Ishikawa (cell line): Measurements from ENCODE around the gene TGIF2.

Source experiments
- CEBPB ChIP-seq: IDR thresholded peaks from 2 replicates; pipeline ENCODE4 v1.6.1; 2012
- CREB1 ChIP-seq: IDR thresholded peaks from 2 replicates; pipeline ENCODE4 v1.6.1; 2012; ENCODE audit warnings: low read depth
- EGR1 ChIP-seq: IDR thresholded peaks from 2 replicates; pipeline ENCODE4 v1.6.1; 2012
- EP300 ChIP-seq: IDR thresholded peaks from 2 replicates; pipeline ENCODE4 v1.6.1; 2012; ENCODE audit warnings: borderline replicate concordance
- FOXM1 ChIP-seq: IDR thresholded peaks from 2 replicates; pipeline ENCODE4 v1.6.1; 2012; ENCODE audit warnings: low read depth, borderline replicate concordance
- NFIC ChIP-seq: IDR thresholded peaks from 2 replicates; pipeline ENCODE4 v1.6.1; 2012
- RAD21 ChIP-seq: IDR thresholded peaks from 2 replicates; pipeline ENCODE4 v1.6.1; 2012; ENCODE audit warnings: low read depth
- TAF1 ChIP-seq: IDR thresholded peaks from 2 replicates; pipeline ENCODE4 v1.6.1; 2012; ENCODE audit warnings: low read depth, mild to moderate bottlenecking
- TCF12 ChIP-seq: IDR thresholded peaks from 2 replicates; pipeline ENCODE4 v1.6.1; 2012; ENCODE audit warnings: low read depth
- TEAD4 ChIP-seq: IDR thresholded peaks from 2 replicates; pipeline ENCODE4 v1.6.1; 2012
- YY1 ChIP-seq: IDR thresholded peaks from 2 replicates; pipeline ENCODE4 v1.6.1; 2012; ENCODE audit warnings: low read depth
- ZBTB7A ChIP-seq: IDR thresholded peaks from 2 replicates; pipeline ENCODE4 v1.6.1; 2012; ENCODE audit warnings: low read depth
- TF ChIP-seq, protein P1 (sequence below): IDR thresholded peaks from 2 replicates; pipeline ENCODE4 v1.6.1; 2012
- TF ChIP-seq, protein P2 (sequence below): IDR thresholded peaks from 2 replicates; pipeline ENCODE4 v1.6.1; 2012; ENCODE audit warnings: low read depth, mild to moderate bottlenecking

DNA sequence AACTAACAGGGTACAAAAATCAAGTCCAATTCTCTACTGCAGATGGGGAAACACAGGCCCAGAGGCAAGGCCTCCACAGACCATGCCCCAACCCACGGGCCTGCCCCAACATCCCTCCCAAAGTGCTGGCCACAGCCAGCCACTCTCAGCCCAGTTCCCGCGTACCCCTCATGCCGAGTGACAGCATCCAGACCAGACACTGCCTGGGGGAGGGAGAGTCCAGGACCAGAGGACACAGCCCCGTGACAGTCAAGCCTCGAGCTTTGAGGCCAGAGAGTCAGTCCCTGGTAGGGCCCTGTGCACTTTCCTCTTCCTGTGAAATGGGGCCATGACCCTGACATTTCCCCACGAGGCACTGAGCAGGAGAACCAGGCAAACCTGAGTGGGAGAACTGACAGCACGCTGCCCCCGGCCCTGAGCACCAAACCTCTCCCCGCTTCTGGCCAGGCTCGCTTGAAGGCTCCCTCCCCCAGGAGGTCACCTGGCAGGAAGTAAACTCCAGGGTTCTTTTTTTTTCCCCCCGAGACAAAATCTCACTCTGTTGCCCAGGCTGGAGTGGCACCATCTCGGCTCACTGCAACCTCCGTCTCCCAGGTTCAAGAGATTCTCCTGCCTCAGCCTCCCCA lies 27.2 kb upstream of the TGIF2 start:
- TF ChIP-seq EP300 (no peak), NFIC (no peak), ZBTB7A (no peak), EGR1 (no peak), CREB1 (no peak), CEBPB (no peak), TCF12 (no peak), TAF1 (no peak), RAD21 (no peak), YY1 (no peak), TEAD4 (no peak), FOXM1 (no peak)
- TF ChIP-seq, protein P1, sequence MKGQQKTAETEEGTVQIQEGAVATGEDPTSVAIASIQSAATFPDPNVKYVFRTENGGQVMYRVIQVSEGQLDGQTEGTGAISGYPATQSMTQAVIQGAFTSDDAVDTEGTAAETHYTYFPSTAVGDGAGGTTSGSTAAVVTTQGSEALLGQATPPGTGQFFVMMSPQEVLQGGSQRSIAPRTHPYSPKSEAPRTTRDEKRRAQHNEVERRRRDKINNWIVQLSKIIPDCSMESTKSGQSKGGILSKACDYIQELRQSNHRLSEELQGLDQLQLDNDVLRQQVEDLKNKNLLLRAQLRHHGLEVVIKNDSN = no peak
- TF ChIP-seq, protein P2, sequence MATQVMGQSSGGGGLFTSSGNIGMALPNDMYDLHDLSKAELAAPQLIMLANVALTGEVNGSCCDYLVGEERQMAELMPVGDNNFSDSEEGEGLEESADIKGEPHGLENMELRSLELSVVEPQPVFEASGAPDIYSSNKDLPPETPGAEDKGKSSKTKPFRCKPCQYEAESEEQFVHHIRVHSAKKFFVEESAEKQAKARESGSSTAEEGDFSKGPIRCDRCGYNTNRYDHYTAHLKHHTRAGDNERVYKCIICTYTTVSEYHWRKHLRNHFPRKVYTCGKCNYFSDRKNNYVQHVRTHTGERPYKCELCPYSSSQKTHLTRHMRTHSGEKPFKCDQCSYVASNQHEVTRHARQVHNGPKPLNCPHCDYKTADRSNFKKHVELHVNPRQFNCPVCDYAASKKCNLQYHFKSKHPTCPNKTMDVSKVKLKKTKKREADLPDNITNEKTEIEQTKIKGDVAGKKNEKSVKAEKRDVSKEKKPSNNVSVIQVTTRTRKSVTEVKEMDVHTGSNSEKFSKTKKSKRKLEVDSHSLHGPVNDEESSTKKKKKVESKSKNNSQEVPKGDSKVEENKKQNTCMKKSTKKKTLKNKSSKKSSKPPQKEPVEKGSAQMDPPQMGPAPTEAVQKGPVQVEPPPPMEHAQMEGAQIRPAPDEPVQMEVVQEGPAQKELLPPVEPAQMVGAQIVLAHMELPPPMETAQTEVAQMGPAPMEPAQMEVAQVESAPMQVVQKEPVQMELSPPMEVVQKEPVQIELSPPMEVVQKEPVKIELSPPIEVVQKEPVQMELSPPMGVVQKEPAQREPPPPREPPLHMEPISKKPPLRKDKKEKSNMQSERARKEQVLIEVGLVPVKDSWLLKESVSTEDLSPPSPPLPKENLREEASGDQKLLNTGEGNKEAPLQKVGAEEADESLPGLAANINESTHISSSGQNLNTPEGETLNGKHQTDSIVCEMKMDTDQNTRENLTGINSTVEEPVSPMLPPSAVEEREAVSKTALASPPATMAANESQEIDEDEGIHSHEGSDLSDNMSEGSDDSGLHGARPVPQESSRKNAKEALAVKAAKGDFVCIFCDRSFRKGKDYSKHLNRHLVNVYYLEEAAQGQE = no peak
